HG03139 (cell line): ENCODE measurements around the gene CD200R1L.

Source experiments
- ATAC-seq: cut with Tn5 transposase; IDR thresholded peaks from one replicate; pipeline ENCODE4 v1.9.1; 2021; ENCODE audit not compliant: unreplicated experiment

The CD200R1L gene

GRCh38 chr3:112793326-112794081 lies 53.2 kb downstream of the CD200R1L start:
- ATAC-seq: no peak

- no peak for ATAC-seq
Observed at GRCh38 chr3:112791736-112792135, 54.9 kb downstream of the CD200R1L start.

GRCh38 chr3:112789787-112790186 lies 56.9 kb downstream of the CD200R1L start:
- no peak for ATAC-seq

GRCh38 chr3:112786881-112787579 lies 59.6 kb downstream of the CD200R1L start:
- ATAC-seq: no peak

GRCh38 chr3:112786002-112786590 lies 60.6 kb downstream of the CD200R1L start:
- ATAC-seq: no peak

GRCh38 chr3:112785321-112786001 lies 61.2 kb downstream of the CD200R1L start:
- ATAC-seq: no peak

GRCh38 chr3:112782491-112782890 lies 64.2 kb downstream of the CD200R1L start:
- ATAC-seq: no peak

- ATAC-seq: no peak
Observed at GRCh38 chr3:112781599-112781998, 65.1 kb downstream of the CD200R1L start.

- no peak for ATAC-seq
Observed at GRCh38 chr3:112779558-112780480, 66.8 kb downstream of the CD200R1L start.

GRCh38 chr3:112779011-112779410 lies 67.7 kb downstream of the CD200R1L start:
- ATAC-seq: no peak

- no peak for ATAC-seq
Observed at GRCh38 chr3:112778353-112778948, 68.2 kb downstream of the CD200R1L start.

- no peak for ATAC-seq
Observed at GRCh38 chr3:112777811-112778210, 68.9 kb downstream of the CD200R1L start.

- no peak for ATAC-seq
Observed at GRCh38 chr3:112776836-112777235, 69.8 kb downstream of the CD200R1L start.

- ATAC-seq: no peak
Observed at GRCh38 chr3:112776000-112776399, 70.7 kb downstream of the CD200R1L start.

- ATAC-seq: no peak
Observed at GRCh38 chr3:112775011-112775742, 71.5 kb downstream of the CD200R1L start.

- no peak for ATAC-seq
Observed at GRCh38 chr3:112774293-112774926, 72.3 kb downstream of the CD200R1L start.

- ATAC-seq: no peak
Observed at GRCh38 chr3:112773864-112774263, 72.8 kb downstream of the CD200R1L start.

- no peak for ATAC-seq
Observed at GRCh38 chr3:112770951-112771350, 75.7 kb downstream of the CD200R1L start.
